A673 (cell line): Measurements from ENCODE around the gene GALNT12. TPM values are rescaled to one million over a fixed set of nuclear protein-coding genes. Genes with fewer than 3 reads are reported as not detected.

ENCODE experiments used
- BruUV-seq: library from RNA; stranded (reverse); fragments of 400-500 nt; replicated peaks from 2 replicates; lab custom pipeline; 2021; lab: Mats Ljungman, UMichigan
- CTCF ChIA-PET: fragments of 300-600 bp; sonication (Branson Sonifier 250); formaldehyde crosslinking; loops from one replicate; lab custom pipeline; 2022; ENCODE audit warnings: antibody characterized with exemption; lab: Charles Lee
- POLR2A ChIA-PET: fragments of 300-600 bp; sonication (Branson Sonifier 250); formaldehyde crosslinking; loops from one replicate; lab custom pipeline; 2022; ENCODE audit warnings: antibody characterized with exemption; ENCODE audit not compliant: low non-redundant PET; lab: Charles Lee
- DNase-seq: peaks from one replicate; pipeline ENCODE4 v3.0.0-alpha.2; 2015; ENCODE audit warnings: low spot score
- H3K27ac ChIP-seq: fragments of 200-600 bp; sonication (generic); 2 replicates; pipeline ENCODE4 v1.5.1; 2016; ENCODE audit warnings: mixed run types, low read depth, mild to moderate bottlenecking, mixed read lengths, antibody characterized with exemption, low read length; ENCODE audit not compliant: poor library complexity, severe bottlenecking
- H3K27me3 ChIP-seq: fragments of 200-600 bp; sonication (generic); replicated peaks from 2 replicates; pipeline ENCODE4 v1.6.1; 2017; ENCODE audit warnings: mixed run types, low read depth, mild to moderate bottlenecking, mixed read lengths, antibody characterized with exemption, low read length; ENCODE audit not compliant: insufficient read depth, poor library complexity
- H3K36me3 ChIP-seq: fragments of 200-600 bp; sonication (generic); 2 replicates; pipeline ENCODE4 v1.6.1; 2016; ENCODE audit warnings: mixed run types, mild to moderate bottlenecking, mixed read lengths, antibody characterized with exemption, low read length; ENCODE audit not compliant: insufficient read depth, poor library complexity, severe bottlenecking
- H3K4me1 ChIP-seq: fragments of 200-600 bp; sonication (generic); 2 replicates; pipeline ENCODE4 v1.6.1; 2017; ENCODE audit warnings: mixed run types, mild to moderate bottlenecking, mixed read lengths, antibody characterized with exemption, low read length; ENCODE audit not compliant: insufficient read depth, poor library complexity, severe bottlenecking
- H3K4me3 ChIP-seq: fragments of 200-600 bp; sonication (generic); 2 replicates; pipeline ENCODE4 v1.5.1; 2016; ENCODE audit warnings: low read depth, mixed run types, mild to moderate bottlenecking, mixed read lengths, low read length; ENCODE audit not compliant: poor library complexity, severe bottlenecking
- H3K9me3 ChIP-seq: fragments of 200-600 bp; sonication (generic); 2 replicates; pipeline ENCODE4 v1.6.1; 2016; ENCODE audit warnings: mixed run types, low read depth, mild to moderate bottlenecking, mixed read lengths, antibody characterized with exemption, low read length; ENCODE audit not compliant: poor library complexity, severe bottlenecking
- EZH2 ChIP-seq: fragments of 200-600 bp; sonication (generic); IDR thresholded peaks from 2 replicates; pipeline ENCODE4 v1.6.1; 2017; ENCODE audit warnings: borderline replicate concordance, low read depth, mild to moderate bottlenecking, mixed read lengths, antibody characterized with exemption, low read length; ENCODE audit not compliant: poor library complexity, severe bottlenecking
- intact Hi-C: fragments of 100-400 bp; cut with micrococcal nuclease; formaldehyde crosslinking; loops from one replicate; pipeline ENCODE4 v1.10.0; 2022; ENCODE audit not compliant: unreplicated experiment
- total RNA-seq: library from RNA; stranded (reverse); gene quantifications from 2 replicates; pipeline ENCODE4 v1.2.3, GENCODE V29; 2021
- TF ChIP-seq, protein P1 (sequence below): fragments of 300-800, 200-600 bp; sonication (generic); conservative IDR thresholded peaks from 2 replicates; pipeline ENCODE4 v1.5.1; 2017; ENCODE audit warnings: low read depth, mild to moderate bottlenecking, antibody characterized with exemption, low read length, moderate library complexity, mixed read lengths

The GALNT12 gene
- total RNA-seq, 1 experiment from 2014 or later: 0.54 TPM

DNA sequence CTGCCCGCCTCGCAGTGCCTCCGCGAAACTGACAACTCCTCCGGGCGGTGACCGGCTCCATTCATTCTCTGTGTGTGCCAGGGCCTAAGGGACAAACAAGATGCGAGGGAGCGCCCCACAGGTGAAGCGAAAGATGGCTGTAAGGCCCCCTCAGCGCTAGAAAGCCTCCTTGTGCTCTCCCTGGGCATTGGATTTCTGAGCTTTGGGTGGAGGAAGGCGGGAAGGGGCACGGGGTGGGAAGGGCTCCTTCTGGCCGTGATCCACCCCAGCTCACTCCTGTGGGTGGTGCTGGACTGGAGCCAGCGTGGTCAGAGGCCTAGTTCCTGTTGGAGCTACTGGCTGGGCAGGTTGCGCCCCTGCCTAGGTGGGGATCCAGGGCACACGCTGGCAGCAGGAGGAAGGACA lies 943 bp downstream of the GALNT12 start:
- TF ChIP-seq EZH2: no peak
- TF ChIP-seq, protein P1, sequence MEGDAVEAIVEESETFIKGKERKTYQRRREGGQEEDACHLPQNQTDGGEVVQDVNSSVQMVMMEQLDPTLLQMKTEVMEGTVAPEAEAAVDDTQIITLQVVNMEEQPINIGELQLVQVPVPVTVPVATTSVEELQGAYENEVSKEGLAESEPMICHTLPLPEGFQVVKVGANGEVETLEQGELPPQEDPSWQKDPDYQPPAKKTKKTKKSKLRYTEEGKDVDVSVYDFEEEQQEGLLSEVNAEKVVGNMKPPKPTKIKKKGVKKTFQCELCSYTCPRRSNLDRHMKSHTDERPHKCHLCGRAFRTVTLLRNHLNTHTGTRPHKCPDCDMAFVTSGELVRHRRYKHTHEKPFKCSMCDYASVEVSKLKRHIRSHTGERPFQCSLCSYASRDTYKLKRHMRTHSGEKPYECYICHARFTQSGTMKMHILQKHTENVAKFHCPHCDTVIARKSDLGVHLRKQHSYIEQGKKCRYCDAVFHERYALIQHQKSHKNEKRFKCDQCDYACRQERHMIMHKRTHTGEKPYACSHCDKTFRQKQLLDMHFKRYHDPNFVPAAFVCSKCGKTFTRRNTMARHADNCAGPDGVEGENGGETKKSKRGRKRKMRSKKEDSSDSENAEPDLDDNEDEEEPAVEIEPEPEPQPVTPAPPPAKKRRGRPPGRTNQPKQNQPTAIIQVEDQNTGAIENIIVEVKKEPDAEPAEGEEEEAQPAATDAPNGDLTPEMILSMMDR: no peak
- Histone ChIP-seq H3K36me3 (no peaks in the 10 kb centered on the region), H3K27me3 (peaks cover 38% of the 10 kb centered on the region), H3K9me3 (no peaks in the 10 kb centered on the region), H3K4me1 (no peaks in the 10 kb centered on the region), H3K4me3 (peak overlapping the region; percentile 41), H3K27ac (no peak overlapping the region)
- ChIA-PET POLR2A (no interaction called here), CTCF (no interaction called here)
- intact Hi-C loops: no loop called here
- DNase-seq: no peak
- no TSS peak for BruUV-seq

DNA sequence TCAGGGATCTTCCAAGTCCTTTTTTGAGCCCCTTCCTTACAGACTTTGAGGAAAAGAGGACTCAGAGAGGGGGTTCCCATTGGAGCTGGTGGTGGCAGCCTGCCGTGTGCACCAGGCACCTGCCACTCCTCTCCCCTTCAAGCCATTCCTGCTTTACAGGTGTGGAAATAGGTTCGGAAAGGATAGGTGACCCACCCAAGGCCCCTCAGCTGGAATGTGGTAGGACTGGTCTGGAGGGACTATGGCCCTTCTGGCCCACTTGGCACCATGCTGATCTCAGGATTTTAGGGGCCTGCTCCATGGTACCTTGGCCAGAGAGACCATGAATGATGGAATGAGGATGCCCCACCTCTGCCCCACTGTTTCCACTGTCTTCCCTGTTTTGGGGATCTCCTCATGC lies 1.4 kb downstream of the GALNT12 start:
- no peak for DNase-seq
- POLR2A ChIA-PET: no interaction called here
- Histone ChIP-seq H3K4me3 (no peak overlapping the region), H3K27ac (no peak overlapping the region), H3K36me3 (no peaks in the 10 kb centered on the region), H3K27me3 (peaks cover 35% of the 10 kb centered on the region), H3K4me1 (no peaks in the 10 kb centered on the region), H3K9me3 (no peaks in the 10 kb centered on the region)
- CTCF ChIA-PET: no interaction called here
- no TSS peak for BruUV-seq
- intact Hi-C loops: no loop called here
- TF ChIP-seq, protein P1: no peak
- no peak for TF ChIP-seq EZH2

DNA sequence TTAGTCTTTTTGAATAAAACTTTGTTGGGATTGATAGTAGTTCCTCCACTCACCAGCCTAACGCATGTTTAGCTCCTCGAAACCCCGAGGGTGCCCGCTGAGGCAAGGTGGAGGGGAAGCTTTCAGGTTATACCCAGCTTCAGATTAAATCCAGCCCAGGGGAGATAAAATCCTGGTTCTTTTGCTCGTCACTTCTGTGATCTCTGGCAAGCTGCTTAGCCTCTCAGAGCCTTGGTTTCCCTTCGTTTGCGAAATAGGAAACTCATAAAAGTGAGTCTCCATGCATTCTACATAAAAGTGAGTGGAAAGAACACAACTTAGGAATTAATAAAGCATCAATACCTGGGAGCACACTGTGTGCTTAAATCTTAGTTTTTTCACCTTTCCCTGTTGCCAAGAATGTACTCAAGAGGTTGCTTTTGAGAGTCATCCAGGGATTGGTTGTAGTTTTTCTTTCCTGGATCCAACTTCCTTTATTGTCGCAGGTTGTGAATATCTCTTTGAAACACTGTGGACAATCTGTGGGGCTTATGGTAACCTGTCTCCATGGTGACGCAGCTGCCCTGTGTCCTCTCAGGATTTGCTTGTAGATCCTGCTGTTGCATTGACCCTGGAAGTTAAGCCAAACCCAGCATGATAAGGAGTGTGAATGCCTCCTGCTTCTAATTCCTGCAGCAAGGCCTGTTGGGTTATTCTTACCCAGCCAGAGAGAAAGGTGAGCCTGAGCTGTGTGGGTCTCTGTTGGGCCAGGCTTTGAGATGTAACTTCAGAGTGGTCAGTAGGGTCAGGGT lies 2.0 kb downstream of the GALNT12 start:
- no peak overlapping the region for H3K4me3 ChIP-seq
- BruUV-seq: no TSS peak
- H3K4me1 ChIP-seq: no peaks in the 10 kb centered on the region
- CTCF ChIA-PET: no interaction called here
- POLR2A ChIA-PET: no interaction called here
- no peak for DNase-seq
- intact Hi-C loops: no loop called here
- peaks cover 32% of the 10 kb centered on the region for H3K27me3 ChIP-seq
- no peak for TF ChIP-seq EZH2
- TF ChIP-seq, protein P1: no peak
- H3K36me3 ChIP-seq: no peaks in the 10 kb centered on the region
- H3K9me3 ChIP-seq: no peaks in the 10 kb centered on the region
- H3K27ac ChIP-seq: no peak overlapping the region
